ENCODE data around the gene GOLGA6D.
"Not testable (repeated sequence)": the region's sequence is repeated elsewhere in the genome, so short reads cannot be mapped to it uniquely, and the experiment has no call there.

GOLGA6D gene

GRCh38 chr15:75282572-75282971 lies at the start of gene GOLGA6D:
Gene GOLGA6D (plus strand): TSS chr15:75282835. CDS start chr15:75282876, 41 bp downstream.
- H3K4me3 ChIP-seq (replicated peaks; ENCODE audit: low read depth, low read length); DNase-seq (ENCODE audit: low read depth): not testable (repeated sequence)

- H3K4me3 ChIP-seq (replicated peaks; ENCODE audit: low read depth, low read length): no peak overlapping the region
- no peak for TF ChIP-seq CTCF (IDR thresholded peaks at IDR 0.05; ENCODE audit: low read length, missing control alignments)
- no peak for DNase-seq (ENCODE audit: low read depth)
These were observed 49.0 kb upstream of the GOLGA6D start for GRCh38 chr15:75233504-75234190.

- H3K4me3 ChIP-seq (replicated peaks; ENCODE audit: low read depth, low read length): no peak overlapping the region
These were observed 48.3 kb upstream of the GOLGA6D start for GRCh38 chr15:75234191-75234810.

GRCh38 chr15:75235051-75235673 lies 47.5 kb upstream of the GOLGA6D start:
- H3K4me3 ChIP-seq (replicated peaks; ENCODE audit: low read depth, low read length): no peak overlapping the region
- DNase-seq (ENCODE audit: low read depth): no peak
- no peak for TF ChIP-seq CTCF (IDR thresholded peaks at IDR 0.05; ENCODE audit: low read length, missing control alignments)

More at GRCh38 chr15:75234191-75234810, 48.3 kb upstream of the GOLGA6D start:
- DNase-seq (ENCODE audit: low read depth): no peak
- no peak for TF ChIP-seq CTCF (IDR thresholded peaks at IDR 0.05; ENCODE audit: low read length, missing control alignments)

GRCh38 chr15:75235760-75236729 lies 46.6 kb upstream of the GOLGA6D start:
- H3K4me3 ChIP-seq (replicated peaks; ENCODE audit: low read depth, low read length): no peak overlapping the region
- no peak for DNase-seq (ENCODE audit: low read depth)
- no peak for TF ChIP-seq CTCF (IDR thresholded peaks at IDR 0.05; ENCODE audit: low read length, missing control alignments)

- DNase-seq (ENCODE audit: low read depth): no peak
- no peak for TF ChIP-seq CTCF (IDR thresholded peaks at IDR 0.05; ENCODE audit: low read length, missing control alignments)
- no peak overlapping the region for H3K4me3 ChIP-seq (replicated peaks; ENCODE audit: low read depth, low read length)
These were observed 45.2 kb upstream of the GOLGA6D start for GRCh38 chr15:75237316-75237982.

Measured in fibroblast of pulmonary artery (primary cell).